ENCODE measurements around the gene CLIC4.
"Not testable (repeated sequence)": the region's sequence is repeated elsewhere in the genome, so short reads cannot be mapped to it uniquely, and the experiment has no call there.

Gene CLIC4

DNA sequence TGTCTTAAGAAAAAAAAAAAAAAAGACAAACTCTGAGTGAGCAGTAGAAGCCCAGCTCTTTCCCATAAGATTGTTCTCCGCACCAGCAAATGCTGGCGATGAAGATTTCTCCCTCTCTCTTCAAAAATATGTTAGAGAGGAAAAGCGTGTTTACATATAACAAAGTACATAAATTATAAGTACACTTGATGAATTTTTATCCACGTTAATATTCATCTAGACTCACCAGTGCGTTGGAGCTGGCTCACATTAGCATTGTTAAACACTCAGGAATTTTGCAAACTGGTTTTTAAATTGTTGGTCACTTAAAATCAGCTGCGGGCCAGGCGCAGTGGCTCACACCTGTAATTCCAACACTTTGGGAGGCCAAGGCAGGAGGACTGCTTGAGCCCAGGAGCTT lies 128.8 kb downstream of the CLIC4 start:
- no peak for DNase-seq (ENCODE audit: low read depth in 1 of 2, low spot score in 1 of 2)

DNA sequence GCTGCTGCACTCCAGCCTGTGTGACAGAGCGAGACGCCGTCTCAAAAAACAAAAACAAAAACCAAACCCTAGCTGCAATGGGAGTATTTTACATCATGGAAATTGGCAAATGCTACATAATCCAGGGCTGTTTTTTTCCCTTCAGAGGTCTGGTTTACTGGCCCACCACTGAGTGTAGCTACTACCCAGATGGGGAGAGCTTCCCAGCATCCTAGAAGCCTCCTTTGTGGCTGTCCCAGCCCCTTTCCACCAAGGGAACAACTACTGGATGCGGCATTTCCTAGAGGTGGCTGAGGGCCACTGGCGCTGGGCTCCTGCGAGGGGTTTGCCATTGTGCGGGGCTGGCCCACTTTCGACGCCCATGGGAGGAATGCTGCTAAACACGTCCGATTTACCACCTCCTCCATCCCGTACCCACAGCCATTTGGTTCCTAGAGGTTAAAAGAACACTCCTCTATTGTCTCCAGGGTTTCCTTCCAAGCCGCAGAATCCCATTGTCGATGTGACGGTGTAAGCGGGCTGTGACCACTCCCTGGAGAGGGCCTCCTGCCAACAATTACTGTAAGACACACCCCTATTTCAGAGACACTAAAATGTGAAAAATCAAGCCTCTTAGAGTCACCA lies 129.5 kb downstream of the CLIC4 start:
- no peak for DNase-seq (ENCODE audit: low read depth in 1 of 2, low spot score in 1 of 2)

DNA sequence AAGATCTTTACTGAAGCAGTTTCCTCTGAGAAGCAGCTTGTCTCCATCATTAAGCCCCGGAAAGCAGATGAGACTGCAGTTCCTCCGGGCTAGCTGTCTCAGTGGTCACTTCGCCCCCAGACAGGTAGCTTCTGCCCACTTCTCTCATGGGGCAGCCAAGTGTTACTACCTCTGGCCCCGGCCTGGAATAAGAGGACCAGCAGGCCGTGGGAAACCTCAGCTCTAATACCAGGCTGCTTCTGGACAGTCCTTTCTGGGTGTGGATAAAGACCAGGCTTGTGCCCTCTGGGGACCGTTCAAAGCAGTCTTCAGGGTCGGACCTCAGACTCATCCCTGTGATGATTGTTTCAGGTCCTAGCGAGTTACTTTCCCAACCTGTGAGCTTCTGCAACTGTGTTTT lies 130.0 kb downstream of the CLIC4 start:
- DNase-seq (ENCODE audit: low read depth in 1 of 2, low spot score in 1 of 2): no peak

DNA sequence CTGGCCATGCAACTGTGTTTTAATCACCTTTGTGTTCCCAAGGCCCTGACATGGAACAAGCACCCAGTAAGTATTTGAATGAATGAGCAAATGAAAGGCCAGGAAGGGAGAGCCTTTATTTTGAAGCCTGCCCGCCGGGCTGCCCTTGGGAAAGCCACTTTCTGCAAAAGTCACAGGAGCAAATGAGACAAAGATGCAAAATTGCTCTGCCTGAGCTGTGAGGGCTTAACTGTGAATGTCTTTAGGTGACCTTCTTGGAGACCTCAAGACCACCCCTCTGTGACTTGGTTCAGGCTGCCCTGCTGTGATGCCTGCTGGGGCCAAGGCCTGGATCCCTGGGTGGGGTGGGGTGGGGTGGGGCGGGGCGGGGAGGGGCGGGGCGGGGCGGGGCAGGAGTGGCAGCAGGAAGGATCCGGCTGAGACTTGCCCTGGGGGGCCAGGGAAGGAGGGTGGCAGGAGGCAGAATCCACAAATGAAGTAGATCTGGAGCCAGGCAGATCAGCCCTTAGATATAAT lies 130.8 kb downstream of the CLIC4 start:
- no peak for DNase-seq (ENCODE audit: low read depth in 1 of 2, low spot score in 1 of 2)

DNA sequence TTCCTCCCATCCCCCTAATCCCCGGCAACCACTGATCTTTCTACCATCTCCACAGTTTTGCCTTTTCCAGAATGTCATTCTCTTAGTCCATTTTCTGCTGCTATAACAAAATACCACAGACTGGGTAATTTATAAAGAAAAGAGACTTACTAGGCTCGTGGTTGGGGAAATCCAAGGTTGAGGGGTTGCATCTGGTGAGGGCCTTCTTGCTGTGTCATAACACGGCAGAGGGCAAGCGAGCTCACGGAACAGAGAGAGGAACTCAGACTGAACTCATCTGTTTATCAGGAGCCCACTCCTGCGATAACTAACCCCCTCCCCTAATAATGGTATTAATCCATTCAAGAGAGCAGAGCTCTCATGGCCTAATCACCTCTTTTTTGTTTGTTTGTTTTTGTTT lies 132.8 kb downstream of the CLIC4 start:
- no peak for DNase-seq (ENCODE audit: low read depth in 1 of 2, low spot score in 1 of 2)

DNA sequence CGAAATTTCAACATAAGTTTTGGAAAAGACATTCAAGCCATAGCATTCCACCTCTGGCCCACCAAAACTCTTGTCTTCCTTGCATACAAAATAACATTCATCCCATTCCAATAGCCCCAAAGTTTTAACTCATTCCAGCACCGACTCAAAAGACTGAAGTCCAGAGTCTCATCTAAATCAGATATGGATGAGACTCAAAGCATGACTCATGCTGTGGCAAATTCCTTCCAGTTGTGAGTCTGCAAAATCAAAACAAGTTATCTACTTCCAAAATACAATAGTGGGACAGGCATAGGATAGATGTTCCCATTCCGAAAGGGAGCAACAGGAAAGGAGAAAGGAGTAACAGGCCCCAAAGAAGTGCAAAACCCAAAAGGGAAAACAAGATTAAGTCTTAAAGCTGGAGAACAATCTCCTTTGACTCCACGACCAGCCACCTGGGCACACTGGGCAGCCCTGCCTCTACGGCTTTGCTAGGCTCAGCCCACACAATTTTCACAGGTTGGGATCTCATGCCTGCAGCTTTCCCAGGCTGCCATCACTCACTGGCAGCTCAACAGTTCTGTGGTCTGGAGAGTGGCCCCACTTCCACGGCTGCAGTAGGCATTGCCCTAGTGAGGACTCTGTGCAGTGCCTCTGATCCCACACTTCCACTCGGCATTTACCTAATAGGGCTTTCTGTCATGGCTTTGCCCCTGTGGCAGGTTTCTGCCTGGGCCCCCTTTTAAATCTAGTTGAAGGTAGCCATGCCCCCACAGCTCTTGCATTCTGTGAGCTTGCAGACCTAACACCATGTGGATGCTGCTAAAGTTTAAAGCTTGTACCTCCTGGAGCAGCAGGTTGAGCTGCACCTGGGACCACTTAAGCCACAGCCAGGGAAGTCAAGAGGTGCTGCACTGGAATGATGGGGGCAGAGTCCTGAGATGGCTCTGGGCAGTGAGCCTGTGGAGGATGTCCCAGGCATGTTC lies 133.8 kb downstream of the CLIC4 start:
- no peak for DNase-seq (ENCODE audit: low read depth in 1 of 2, low spot score in 1 of 2)

DNA sequence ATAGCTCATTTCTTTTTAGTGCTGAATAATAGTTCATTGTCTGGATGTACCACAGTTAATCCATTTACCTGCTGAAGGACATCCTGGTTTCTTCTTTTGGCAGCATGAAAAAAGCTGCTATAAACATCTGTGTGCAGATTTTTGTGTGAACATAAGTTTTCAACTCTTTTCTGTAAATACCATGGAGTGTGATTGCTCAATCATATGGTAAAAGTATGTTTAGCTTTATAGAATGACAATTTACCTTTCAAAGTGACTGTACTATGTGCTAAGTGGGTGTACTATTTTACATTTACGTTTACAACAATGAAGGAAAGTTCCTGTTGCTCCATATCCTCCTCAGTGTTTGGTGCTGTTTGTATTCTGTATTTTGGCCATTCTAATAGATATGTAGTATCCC lies 135.8 kb downstream of the CLIC4 start:
- DNase-seq (ENCODE audit: low read depth in 1 of 2, low spot score in 1 of 2): no peak

DNA sequence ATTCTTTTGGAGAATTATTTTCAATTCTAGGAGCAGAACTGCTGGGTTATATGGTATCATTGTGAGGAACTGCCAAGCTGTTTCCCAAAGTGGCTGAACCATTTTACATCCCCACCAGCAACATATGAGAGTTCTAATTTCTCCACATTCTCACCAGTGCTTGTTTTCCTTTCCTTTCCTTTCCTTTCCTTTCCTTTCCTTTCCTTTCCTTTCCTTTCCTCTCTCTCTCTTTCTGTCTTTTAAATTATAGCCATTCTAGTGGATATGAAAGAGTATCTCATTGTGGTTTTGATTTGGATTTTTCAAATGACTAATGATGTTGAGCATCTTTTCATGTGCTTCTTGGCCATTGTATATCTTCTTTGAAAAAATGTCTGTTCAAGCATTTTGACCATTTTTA lies 139.5 kb downstream of the CLIC4 start:
- no peak for DNase-seq (ENCODE audit: low read depth in 1 of 2, low spot score in 1 of 2)

DNA sequence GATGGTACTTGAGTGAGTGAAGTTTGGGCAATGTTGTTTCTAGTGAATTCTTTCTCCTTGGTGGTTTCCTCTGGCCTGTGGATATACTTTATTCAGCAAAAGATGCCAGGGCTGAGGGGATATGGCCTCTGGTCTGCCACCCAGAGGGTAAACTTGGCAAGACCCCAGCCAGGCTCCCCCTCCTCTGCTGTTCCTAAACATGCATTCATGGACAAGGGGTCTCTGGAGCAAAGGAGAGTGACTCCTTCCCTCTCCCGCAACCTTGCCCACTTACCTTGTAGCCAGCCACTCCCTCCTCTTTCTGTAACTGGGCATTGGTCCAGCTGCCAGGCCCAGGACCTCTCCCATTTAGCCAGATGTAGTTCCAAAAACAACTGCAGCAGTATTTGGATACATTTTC lies 141.0 kb downstream of the CLIC4 start:
- no peak for DNase-seq (ENCODE audit: low read depth in 1 of 2, low spot score in 1 of 2)

DNA sequence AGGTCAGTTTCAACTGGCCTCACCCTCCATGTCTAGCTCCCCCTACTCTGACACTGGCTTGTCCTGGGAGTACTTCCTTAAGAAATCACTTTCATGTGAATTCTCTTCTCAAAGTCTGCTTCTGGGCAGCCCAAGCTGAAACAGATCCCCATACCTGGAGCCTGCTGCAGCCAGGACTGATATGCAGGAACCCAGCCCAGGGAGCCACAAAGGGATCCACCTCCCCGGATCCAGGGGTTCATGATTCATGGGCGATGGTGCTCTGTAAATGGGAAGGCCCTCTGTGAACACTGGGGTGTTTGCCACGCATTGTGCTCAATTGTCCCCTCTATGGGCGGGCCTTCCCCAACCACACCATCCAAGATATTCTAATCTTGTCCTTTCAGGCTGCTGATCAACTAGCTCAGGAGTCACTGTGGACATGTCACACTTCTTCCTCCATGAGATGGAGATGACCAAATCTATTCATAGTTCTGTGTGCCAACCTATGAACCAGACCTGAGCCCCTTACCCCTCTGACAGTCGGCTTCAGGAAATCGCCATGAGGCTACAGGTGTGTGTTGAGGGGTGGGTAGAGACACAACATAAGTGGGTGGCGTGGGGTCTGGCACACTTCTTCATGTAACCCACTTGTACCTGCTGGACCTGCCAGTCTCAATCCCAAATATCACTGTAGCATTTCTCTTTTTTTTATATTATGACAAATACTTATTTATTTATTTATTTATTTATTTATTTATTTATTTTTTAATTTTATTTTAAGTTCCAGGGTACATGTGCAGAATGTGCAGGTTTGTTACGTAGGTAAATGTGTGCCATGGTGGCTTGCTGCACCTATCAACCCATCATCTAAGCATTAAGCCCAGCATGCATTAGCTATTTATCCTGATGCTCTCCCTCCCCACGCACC lies 143.1 kb downstream of the CLIC4 start:
- no peak for DNase-seq (ENCODE audit: low read depth in 1 of 2, low spot score in 1 of 2)

DNA sequence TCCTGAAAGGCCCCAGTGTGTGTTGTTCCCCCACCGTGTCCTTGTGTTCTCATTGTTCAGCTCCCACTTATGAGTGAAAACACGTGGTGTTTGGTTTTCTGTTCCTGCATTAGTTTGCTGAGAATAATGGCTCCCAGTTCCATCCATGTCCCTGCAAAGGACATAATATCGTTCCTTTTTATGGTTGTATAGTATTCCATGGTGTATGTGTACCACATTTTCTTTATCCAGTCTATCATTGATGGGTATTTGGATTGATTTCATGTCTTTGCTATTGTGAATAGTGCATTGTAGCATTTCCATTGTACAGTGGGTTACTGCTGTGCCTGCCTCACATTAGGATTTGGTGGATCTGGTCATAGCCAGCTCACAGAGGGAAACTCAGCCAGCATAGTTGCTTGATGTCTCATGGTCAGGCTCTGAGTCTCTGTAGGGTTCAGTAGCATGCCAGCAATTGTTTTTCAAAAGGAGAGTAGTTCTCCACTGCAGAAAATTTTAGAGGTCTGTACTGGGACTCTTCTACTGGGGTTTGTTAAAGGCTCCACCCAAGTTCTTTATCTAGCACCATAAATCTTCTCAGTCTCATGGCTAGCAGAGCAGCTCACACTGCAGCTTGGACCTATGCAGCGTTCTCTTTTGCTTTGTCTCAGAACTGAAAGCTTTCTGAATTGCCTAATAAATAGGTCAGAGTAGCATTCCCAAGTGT lies 143.9 kb downstream of the CLIC4 start:
- DNase-seq (ENCODE audit: low read depth in 1 of 2, low spot score in 1 of 2): no peak

DNA sequence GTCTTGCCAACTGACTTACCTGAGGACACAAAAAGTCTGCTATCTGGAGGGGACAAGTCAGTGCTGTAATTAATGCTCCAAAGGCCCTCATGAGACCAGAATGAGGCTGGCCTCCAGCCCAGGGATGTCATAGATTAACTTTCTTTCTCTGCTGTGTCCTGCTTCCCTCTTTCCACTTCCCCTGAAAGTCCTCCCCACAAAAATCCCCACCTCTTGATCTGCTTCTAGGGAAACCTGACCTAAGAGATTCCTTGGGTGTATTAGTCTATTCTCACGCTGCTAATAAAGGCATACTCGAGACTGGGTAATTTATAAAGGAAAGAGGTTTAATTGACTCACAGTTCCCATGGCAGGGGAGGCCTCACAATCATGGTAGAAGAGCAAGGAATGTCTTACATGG lies 145.6 kb downstream of the CLIC4 start:
- DNase-seq (ENCODE audit: low read depth in 1 of 2, low spot score in 1 of 2): no peak

DNA sequence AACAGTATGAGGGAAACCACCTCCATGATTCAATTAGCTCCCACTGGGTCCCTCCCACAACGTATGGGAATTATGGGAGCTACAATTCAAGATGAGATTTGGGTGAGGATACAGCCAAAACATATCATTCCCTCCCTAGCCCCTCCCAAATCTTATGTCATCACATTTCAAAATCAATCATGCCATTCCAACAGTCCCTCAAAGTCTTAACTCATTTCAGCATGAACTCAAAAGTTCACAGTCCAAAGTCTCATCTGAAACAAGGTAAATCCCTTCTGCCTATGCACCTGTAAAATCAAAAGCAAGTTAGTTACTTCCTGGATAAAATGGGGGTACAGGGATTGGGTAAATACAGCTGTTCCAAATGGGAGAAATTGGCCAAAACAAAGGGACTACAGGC lies 146.1 kb downstream of the CLIC4 start:
- DNase-seq (ENCODE audit: low read depth in 1 of 2, low spot score in 1 of 2): not testable (repeated sequence)

DNA sequence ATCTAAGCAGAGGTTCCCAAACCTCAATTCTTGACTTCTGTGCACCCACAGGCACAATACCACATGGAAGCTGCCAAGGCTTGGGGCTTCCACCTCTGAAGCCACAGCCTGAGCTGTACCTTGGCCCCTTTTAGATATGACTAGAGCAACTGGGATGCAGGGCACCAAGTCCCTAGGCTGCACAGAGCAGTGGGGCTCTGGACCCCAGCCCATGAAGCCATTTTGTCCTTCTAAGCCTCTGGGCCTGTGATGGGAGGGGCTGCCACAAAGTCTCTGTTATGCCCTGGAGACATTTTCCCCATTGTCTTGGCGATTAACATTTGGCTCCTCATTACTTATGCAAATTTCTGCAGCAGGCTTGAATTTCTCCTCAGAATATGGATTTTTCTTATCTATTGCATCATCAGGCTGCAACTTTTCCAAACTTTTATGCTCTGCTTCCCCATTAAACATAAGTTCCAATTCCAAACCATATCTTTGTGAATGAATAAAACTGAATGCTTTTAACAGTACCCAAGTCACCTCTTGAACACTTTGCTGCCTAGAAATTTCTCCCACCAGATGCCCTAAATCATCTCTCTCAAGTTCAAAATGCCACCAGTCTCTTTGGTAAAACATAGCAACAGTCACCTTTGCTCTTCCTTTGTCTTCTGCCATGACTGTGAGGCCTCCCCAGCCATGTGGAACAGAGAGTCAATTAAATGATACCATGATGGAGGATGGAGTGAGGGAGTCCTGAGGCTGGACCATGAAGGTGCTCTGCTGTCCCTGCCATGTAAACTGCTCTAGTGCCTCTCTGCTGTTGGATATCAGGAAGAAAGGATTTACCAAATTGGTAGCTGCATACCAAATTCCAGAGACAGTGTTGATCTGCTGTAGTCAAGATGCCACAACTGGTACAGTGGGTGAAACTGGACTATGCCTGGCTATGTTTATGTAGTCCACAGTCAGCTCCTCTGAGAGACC lies 147.2 kb downstream of the CLIC4 start:
- DNase-seq (ENCODE audit: low read depth in 1 of 2, low spot score in 1 of 2): no peak

DNA sequence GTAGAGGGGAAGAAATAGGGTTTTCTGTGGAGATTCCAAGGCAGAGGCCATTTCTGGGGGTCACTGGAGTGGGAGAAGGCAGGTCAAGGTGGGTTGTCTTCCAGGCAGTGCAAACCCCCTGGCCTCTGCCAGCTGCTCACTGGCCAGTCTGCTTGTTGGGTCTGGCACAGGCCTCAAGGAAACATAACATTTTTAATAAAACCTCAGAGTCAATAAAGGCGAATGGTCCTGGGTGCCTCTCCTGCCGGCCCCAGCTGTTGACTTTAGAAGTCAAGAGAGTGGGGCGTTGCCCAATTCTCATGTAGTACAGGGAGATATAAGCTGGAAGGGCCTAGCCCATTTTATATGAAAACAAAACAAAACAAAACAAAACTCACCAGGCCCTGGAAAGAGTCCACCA lies 148.2 kb downstream of the CLIC4 start:
- no peak for DNase-seq (ENCODE audit: low read depth in 1 of 2, low spot score in 1 of 2)
